ENCODE measurements around the gene ATP6V1E1.

DNA sequence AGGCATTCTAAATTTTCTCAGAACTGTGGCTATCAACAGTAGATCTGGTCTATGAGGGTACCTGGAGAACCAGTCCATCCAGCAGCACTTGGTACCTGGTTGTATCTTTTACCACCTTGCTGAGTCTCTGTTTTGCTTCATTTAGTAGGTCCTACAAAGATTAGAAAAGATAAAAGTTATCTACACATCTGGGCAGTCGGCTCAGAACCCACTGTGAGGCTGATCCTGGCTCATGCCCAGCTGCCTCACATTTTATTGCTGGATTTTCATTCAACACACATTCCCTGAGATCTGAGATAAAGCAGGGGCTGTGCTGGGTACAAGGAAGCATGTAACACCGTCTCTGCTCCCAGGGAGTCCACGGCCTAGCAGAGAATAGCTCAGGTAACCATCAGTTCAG lies 27.5 kb downstream of the ATP6V1E1 start:
- TF ChIP-seq CTCF (IDR thresholded peaks at IDR 0.05) (no peak), POLR2A (IDR thresholded peaks at IDR 0.05) (no peak), POLR2AphosphoS5 (IDR thresholded peaks at IDR 0.05) (no peak), EP300 (IDR thresholded peaks at IDR 0.05) (no peak)
